Stimulated activated CD4-positive, alpha-beta T cell treated with anti-CD3 and anti-CD28 coated beads, Interleukin-4, amount 100 ng/mL, for 48 hours (primary cell): ENCODE measurements around the gene FER1L5.

Experiments used
- DNase-seq, 2 donors: peaks; one replicate each; pipeline ENCODE4 v3.0.0-alpha.2; 2020; ENCODE audit warnings: low read depth in 2 of 2

FER1L5 gene

GRCh38 chr2:96695602-96696001 lies 53.0 kb downstream of the FER1L5 start:
- DNase-seq, result no peak

- DNase-seq, result no peak
Measured at GRCh38 chr2:96697476-96697875, 54.9 kb downstream of the FER1L5 start.

GRCh38 chr2:96698221-96698861 lies 55.8 kb downstream of the FER1L5 start:
- DNase-seq, result no peak

- no peak for DNase-seq
Measured at GRCh38 chr2:96699021-96699420, 56.5 kb downstream of the FER1L5 start.

- no peak for DNase-seq
Measured at GRCh38 chr2:96699621-96700020, 57.1 kb downstream of the FER1L5 start.

- DNase-seq, result no peak
Measured at GRCh38 chr2:96700086-96700485, 57.5 kb downstream of the FER1L5 start.

- DNase-seq, result no peak
Measured at GRCh38 chr2:96701636-96702035, 59.1 kb downstream of the FER1L5 start.

GRCh38 chr2:96702098-96702785 lies 59.7 kb downstream of the FER1L5 start:
- no peak for DNase-seq

- DNase-seq, result no peak
Measured at GRCh38 chr2:96703021-96703751, 60.6 kb downstream of the FER1L5 start.

GRCh38 chr2:96710985-96711384 lies 68.4 kb downstream of the FER1L5 start:
- no peak for DNase-seq

GRCh38 chr2:96715658-96716057 lies 73.1 kb downstream of the FER1L5 start:
- no peak for DNase-seq

- no peak for DNase-seq
Measured at GRCh38 chr2:96716388-96716787, 73.8 kb downstream of the FER1L5 start.

GRCh38 chr2:96726131-96726530 lies 83.6 kb downstream of the FER1L5 start:
- no peak for DNase-seq

- no peak for DNase-seq
Measured at GRCh38 chr2:96727431-96727830, 84.9 kb downstream of the FER1L5 start.

GRCh38 chr2:96729748-96730147 lies 87.2 kb downstream of the FER1L5 start:
- no peak for DNase-seq

- DNase-seq, result no peak
Measured at GRCh38 chr2:96730212-96730611, 87.6 kb downstream of the FER1L5 start.

GRCh38 chr2:96733931-96734330 lies 91.4 kb downstream of the FER1L5 start:
- no peak for DNase-seq

GRCh38 chr2:96734880-96735583 lies 92.5 kb downstream of the FER1L5 start:
- no peak for DNase-seq

- DNase-seq, result no peak
Measured at GRCh38 chr2:96737251-96737650, 94.7 kb downstream of the FER1L5 start.

GRCh38 chr2:96737831-96738230 lies 95.3 kb downstream of the FER1L5 start:
- no peak for DNase-seq

- DNase-seq, result no peak
Measured at GRCh38 chr2:96739076-96739632, 96.6 kb downstream of the FER1L5 start.
